ENCODE data around the gene UBE2L5.

Gene UBE2L5

GRCh38 chr13:30422054-30422839 is at the start of gene UBE2L5:
UBE2L5 (plus strand) TSS chr13:30422493; CDS start chr13:30427991, 5,498 bp downstream.
- no peak for FAIRE-seq

- no peak for FAIRE-seq
These were observed 48.6 kb upstream of the UBE2L5 start for GRCh38 chr13:30373727-30374126.

GRCh38 chr13:30375265-30375835 is 46.9 kb upstream of the UBE2L5 start:
- FAIRE-seq = no peak

- FAIRE-seq = no peak
These were observed 45.6 kb upstream of the UBE2L5 start for GRCh38 chr13:30376426-30377311.

- FAIRE-seq = no peak
These were observed 45.0 kb upstream of the UBE2L5 start for GRCh38 chr13:30377312-30377685.

- FAIRE-seq = no peak
These were observed 44.1 kb upstream of the UBE2L5 start for GRCh38 chr13:30378191-30378590.

GRCh38 chr13:30381049-30381448 is 41.2 kb upstream of the UBE2L5 start:
- FAIRE-seq = no peak

GRCh38 chr13:30382836-30383525 is 39.3 kb upstream of the UBE2L5 start:
- no peak for FAIRE-seq

- no peak for FAIRE-seq
These were observed 33.6 kb upstream of the UBE2L5 start for GRCh38 chr13:30388406-30389283.

GRCh38 chr13:30391956-30392680 is 30.2 kb upstream of the UBE2L5 start:
- FAIRE-seq = no peak

- no peak for FAIRE-seq
These were observed 29.6 kb upstream of the UBE2L5 start for GRCh38 chr13:30392681-30393045.

- no peak for FAIRE-seq
These were observed 27.5 kb upstream of the UBE2L5 start for GRCh38 chr13:30394751-30395191.

GRCh38 chr13:30395192-30396158 is 26.8 kb upstream of the UBE2L5 start:
- peak; percentile 55 for FAIRE-seq

- FAIRE-seq = no peak
These were observed 25.7 kb upstream of the UBE2L5 start for GRCh38 chr13:30396434-30397075.

- no peak for FAIRE-seq
These were observed 23.7 kb upstream of the UBE2L5 start for GRCh38 chr13:30398601-30399072.

GRCh38 chr13:30400376-30400775 is 21.9 kb upstream of the UBE2L5 start:
- FAIRE-seq = no peak

- FAIRE-seq = no peak
These were observed 20.9 kb upstream of the UBE2L5 start for GRCh38 chr13:30401347-30401746.

- no peak for FAIRE-seq
These were observed 18.8 kb upstream of the UBE2L5 start for GRCh38 chr13:30403456-30403855.

- FAIRE-seq = no peak
These were observed 18.1 kb upstream of the UBE2L5 start for GRCh38 chr13:30404207-30404606.
